Ovary (tissue), 3 donors: Measurements from ENCODE around the gene HOMER2.

Source experiments
- CTCF ChIP-seq, 3 donors: fragments of 450-650 bp in 2 of 3; fragments of 200-600 bp in 1 of 3; IDR thresholded peaks; one replicate each; pipeline versions ENCODE4 v1.5.1 to v1.8.0; 2016 to 2022; ENCODE audit warnings: antibody characterized with exemption in 3 of 3, mild to moderate bottlenecking in 1 of 3
- EP300 ChIP-seq: sonication (generic); formaldehyde crosslinking; IDR thresholded peaks from one replicate; pipeline ENCODE4 v1.6.1; 2017; ENCODE audit warnings: antibody characterized with exemption
- POLR2A ChIP-seq: fragments of 450-650 bp; IDR thresholded peaks from one replicate; pipeline ENCODE4 v1.6.1; 2017; ENCODE audit warnings: antibody characterized with exemption, mild to moderate bottlenecking, moderate library complexity
- donor health status: DM: no; HTN: no; CAD: no.

- TF ChIP-seq CTCF (IDR thresholded peaks at IDR 0.05) = no peak
- no peak for TF ChIP-seq POLR2A
- no peak for TF ChIP-seq EP300
Measured at GRCh38 chr15:82851981-82852511, 100.5 kb downstream of the HOMER2 start.
